ENCODE data around the gene SLC22A5.
A peak's percentile ranks its signal among the peaks of the same experiment; 100 is the strongest.

The SLC22A5 gene

DNA sequence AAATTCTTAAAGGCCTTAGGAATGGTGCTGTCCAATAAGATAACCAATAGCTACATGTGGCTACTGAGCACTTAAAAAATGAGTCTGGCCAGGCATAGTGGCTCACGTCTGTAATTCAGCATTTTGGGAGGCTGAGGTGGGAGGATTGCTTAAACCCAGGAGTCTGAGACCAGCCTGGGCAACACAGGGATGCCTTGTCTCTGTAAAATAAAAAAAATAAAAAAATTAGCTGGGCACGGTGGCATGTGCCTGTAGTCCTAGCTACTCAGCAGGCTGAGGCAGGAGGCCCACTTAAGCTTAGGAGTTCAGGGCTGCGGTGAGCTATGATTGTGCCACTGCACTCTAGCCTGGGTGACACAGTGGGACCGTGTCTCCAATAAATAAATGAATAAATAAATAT, 1.3 kb upstream of the SLC22A5 start:
- WGBS, 2 experiments (ENCODE audit: insufficient coverage in 2 of 2) = 96% methylated on average over 3 of the region's 4 CpGs
- Histone ChIP-seq H3K4me3 (ENCODE audit: extremely low read depth, insufficient read depth, low read length, poor library complexity, severe bottlenecking) (no peak overlapping the region), H3K4me1 (ENCODE audit: control insufficient read depth, insufficient read depth, low read length, poor library complexity, severe bottlenecking) (no peaks in the 10 kb centered on the region), H3K27ac (ENCODE audit: low read depth, low read length, severe bottlenecking) (no peak overlapping the region), H3K36me3 (ENCODE audit: control insufficient read depth, insufficient read depth, low read length) (no peaks in the 10 kb centered on the region), H3K9me3 (ENCODE audit: control insufficient read depth, low read length) (no peaks in the 10 kb centered on the region)

DNA sequence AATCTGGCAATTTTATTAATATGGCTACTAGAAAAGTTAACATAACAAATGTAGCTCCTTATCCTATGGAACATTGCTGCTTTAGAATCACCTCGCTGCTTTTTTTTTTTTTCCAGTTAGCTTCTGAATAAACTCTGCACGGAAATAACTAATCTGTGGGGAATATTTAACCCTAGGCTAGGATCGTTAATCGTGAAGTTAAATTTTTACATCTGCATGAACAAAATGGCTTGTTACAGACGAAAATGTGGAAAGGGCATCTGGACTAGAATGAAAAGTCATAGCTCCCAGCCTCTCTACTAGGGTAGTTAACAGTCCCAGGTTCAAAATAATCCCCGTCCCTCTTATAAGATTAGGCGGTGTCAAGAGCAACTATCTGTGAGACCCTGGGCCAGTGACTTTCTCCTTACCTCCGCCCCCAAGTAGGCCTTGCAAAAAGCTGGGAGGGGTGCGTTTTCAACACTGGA, 470 bp upstream of the SLC22A5 start:
- H3K27ac ChIP-seq (ENCODE audit: low read depth, low read length, severe bottlenecking) = no peak overlapping the region
- WGBS, 2 experiments (ENCODE audit: insufficient coverage in 2 of 2) = 22 to 29% methylated on average over 5 to 7 of the region's 9 CpGs
- H3K9me3 ChIP-seq (ENCODE audit: control insufficient read depth, low read length) = no peaks in the 10 kb centered on the region
- peak overlapping the region; percentile 51 for H3K4me3 ChIP-seq (ENCODE audit: extremely low read depth, insufficient read depth, low read length, poor library complexity, severe bottlenecking)
- no peaks in the 10 kb centered on the region for H3K36me3 ChIP-seq (ENCODE audit: control insufficient read depth, insufficient read depth, low read length)
- no peaks in the 10 kb centered on the region for H3K4me1 ChIP-seq (ENCODE audit: control insufficient read depth, insufficient read depth, low read length, poor library complexity, severe bottlenecking)

DNA sequence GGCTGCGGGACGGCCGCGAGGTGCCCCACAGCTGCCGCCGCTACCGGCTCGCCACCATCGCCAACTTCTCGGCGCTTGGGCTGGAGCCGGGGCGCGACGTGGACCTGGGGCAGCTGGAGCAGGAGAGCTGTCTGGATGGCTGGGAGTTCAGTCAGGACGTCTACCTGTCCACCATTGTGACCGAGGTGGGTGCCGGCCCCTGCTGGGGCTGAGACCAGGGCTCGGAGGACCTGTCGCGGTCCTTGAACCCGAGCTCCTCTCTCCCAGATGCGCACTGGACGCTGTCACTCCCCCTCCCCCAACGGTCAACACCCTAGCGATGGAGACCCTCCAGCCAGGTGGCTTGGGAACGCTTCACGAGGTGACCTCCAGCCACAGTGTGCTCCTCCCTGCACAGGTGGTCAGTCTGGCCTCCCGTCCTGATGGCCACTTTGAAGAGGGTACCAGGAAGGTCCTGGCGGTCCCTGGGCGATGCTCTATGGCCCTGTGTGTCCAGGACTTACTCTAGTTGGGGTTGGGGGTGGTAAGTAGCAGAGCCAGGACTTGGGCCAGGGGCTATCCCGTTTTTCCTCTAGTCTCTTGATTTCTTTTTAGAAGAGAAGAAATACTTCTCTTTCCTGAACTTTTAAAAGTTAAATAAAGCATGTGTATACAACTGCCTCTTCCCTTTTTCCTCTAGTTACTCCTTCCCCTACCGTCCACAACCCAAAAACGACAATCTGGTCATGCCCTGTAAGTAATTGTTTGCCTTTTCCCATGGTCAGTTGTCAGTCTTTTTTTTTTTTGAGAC, 866 bp downstream of the SLC22A5 start:
- WGBS, 2 experiments (ENCODE audit: insufficient coverage in 2 of 2) = 35 to 50% methylated on average over 23 to 29 of the region's 34 CpGs

DNA sequence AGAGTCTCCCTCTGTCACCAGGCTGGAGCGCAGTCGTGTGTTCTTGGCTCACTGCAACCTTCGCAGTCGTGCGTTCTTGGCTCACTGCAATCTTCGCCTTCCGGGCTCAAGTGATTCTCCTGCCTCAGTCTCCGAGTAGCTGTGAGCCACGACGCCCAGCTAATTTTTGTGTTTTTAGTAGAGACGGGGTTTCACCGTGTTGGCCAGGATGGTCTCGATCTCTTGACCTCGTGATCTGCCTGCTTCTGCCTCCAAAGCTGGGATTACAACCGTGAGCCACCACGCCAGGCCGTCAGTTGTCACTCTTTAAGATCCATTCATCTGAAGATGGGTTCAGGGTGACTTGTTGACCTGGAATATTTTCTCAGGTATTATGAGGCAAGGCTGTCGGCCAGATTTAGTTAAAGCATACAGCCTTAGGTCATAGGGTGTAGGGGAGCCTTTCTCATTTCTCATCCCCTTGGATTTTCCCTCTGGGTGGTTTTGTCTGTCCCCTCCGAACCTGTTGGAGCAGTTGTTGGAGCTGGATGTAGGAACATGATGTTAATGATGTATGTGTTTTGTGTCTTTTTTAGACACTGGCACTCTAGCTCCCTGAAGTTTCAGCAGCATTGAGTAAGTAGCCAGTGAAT, 1.6 kb downstream of the SLC22A5 start:
- WGBS, 2 experiments (ENCODE audit: insufficient coverage in 2 of 2) = 91 to 92% methylated on average over 15 to 17 of the region's 19 CpGs
- Histone ChIP-seq H3K4me3 (ENCODE audit: extremely low read depth, insufficient read depth, low read length, poor library complexity, severe bottlenecking) (no peak overlapping the region), H3K36me3 (ENCODE audit: control insufficient read depth, insufficient read depth, low read length) (no peaks in the 10 kb centered on the region), H3K27ac (ENCODE audit: low read depth, low read length, severe bottlenecking) (no peak overlapping the region), H3K9me3 (ENCODE audit: control insufficient read depth, low read length) (no peaks in the 10 kb centered on the region), H3K4me1 (ENCODE audit: control insufficient read depth, insufficient read depth, low read length, poor library complexity, severe bottlenecking) (no peaks in the 10 kb centered on the region)

More for the DNA sequence above, 866 bp downstream of the SLC22A5 start:
- no peaks in the 10 kb centered on the region for H3K9me3 ChIP-seq (ENCODE audit: control insufficient read depth, low read length)
- H3K27ac ChIP-seq (ENCODE audit: low read depth, low read length, severe bottlenecking) = no peak overlapping the region
- H3K4me1 ChIP-seq (ENCODE audit: control insufficient read depth, insufficient read depth, low read length, poor library complexity, severe bottlenecking) = no peaks in the 10 kb centered on the region
- no peaks in the 10 kb centered on the region for H3K36me3 ChIP-seq (ENCODE audit: control insufficient read depth, insufficient read depth, low read length)
- H3K4me3 ChIP-seq (ENCODE audit: extremely low read depth, insufficient read depth, low read length, poor library complexity, severe bottlenecking) = peak overlapping the region; percentile 51

DNA sequence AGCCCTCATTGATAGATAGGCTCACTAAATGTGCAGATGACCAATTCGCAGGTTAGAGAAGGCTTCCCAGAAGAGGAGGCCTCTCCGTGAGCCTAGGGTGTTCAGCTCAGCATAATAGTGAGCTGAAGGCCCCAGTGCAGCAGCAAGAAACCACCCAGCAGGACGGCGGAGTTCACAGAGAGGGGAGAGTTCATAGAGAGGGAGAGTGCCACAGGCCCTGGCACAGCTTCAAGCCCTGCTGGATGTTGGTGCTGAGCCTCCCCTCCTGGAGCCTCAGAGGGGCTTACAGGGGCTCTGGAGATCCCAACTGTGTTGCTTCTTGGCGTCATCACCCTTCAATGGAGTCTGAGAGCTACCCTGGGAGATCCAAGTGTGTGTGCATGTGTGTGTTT, 2.1 kb downstream of the SLC22A5 start:
- no peak overlapping the region for H3K27ac ChIP-seq (ENCODE audit: low read depth, low read length, severe bottlenecking)
- H3K4me3 ChIP-seq (ENCODE audit: extremely low read depth, insufficient read depth, low read length, poor library complexity, severe bottlenecking) = no peak overlapping the region
- WGBS, 2 experiments (ENCODE audit: insufficient coverage in 2 of 2) = 88 to 98% methylated on average over 4 to 5 of the region's 5 CpGs

DNA sequence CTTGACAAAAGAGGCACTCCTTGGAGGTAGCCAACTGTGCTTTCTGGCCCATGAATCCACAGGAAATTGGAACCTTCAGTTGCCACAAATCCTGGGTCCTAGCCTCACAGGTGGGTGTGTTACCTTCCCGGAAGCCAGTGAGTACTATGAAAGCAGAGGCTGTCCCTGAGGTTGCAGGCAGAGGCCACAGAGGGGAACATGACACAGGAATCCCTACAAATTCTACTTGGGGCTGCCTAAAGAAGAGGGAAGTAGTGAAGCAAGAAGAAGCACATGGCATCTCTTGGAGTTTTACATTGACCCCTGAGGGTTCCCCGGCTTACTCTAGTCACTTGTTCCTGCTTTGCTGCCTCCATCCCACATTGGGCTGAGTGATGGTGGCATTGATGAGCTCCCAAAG, 2.6 kb downstream of the SLC22A5 start:
- no peaks in the 10 kb centered on the region for H3K36me3 ChIP-seq (ENCODE audit: control insufficient read depth, insufficient read depth, low read length)
- H3K4me3 ChIP-seq (ENCODE audit: extremely low read depth, insufficient read depth, low read length, poor library complexity, severe bottlenecking) = no peak overlapping the region
- 67 to 83% methylated on average over 1 to 2 of the region's 2 CpGs for WGBS, 2 experiments (ENCODE audit: insufficient coverage in 2 of 2)

More for the DNA sequence above, 2.1 kb downstream of the SLC22A5 start:
- no peaks in the 10 kb centered on the region for H3K36me3 ChIP-seq (ENCODE audit: control insufficient read depth, insufficient read depth, low read length)
- H3K9me3 ChIP-seq (ENCODE audit: control insufficient read depth, low read length) = no peaks in the 10 kb centered on the region
- no peaks in the 10 kb centered on the region for H3K4me1 ChIP-seq (ENCODE audit: control insufficient read depth, insufficient read depth, low read length, poor library complexity, severe bottlenecking)

GRCh38 chr5:132372542-132372941, 3.0 kb downstream of the SLC22A5 start:
- Histone ChIP-seq H3K27ac (ENCODE audit: low read depth, low read length, severe bottlenecking) (no peak overlapping the region), H3K36me3 (ENCODE audit: control insufficient read depth, insufficient read depth, low read length) (no peaks in the 10 kb centered on the region), H3K4me1 (ENCODE audit: control insufficient read depth, insufficient read depth, low read length, poor library complexity, severe bottlenecking) (no peaks in the 10 kb centered on the region), H3K9me3 (ENCODE audit: control insufficient read depth, low read length) (no peaks in the 10 kb centered on the region), H3K4me3 (ENCODE audit: extremely low read depth, insufficient read depth, low read length, poor library complexity, severe bottlenecking) (no peak overlapping the region)

More for the DNA sequence above, 2.6 kb downstream of the SLC22A5 start:
- Histone ChIP-seq H3K27ac (ENCODE audit: low read depth, low read length, severe bottlenecking) (no peak overlapping the region), H3K9me3 (ENCODE audit: control insufficient read depth, low read length) (no peaks in the 10 kb centered on the region), H3K4me1 (ENCODE audit: control insufficient read depth, insufficient read depth, low read length, poor library complexity, severe bottlenecking) (no peaks in the 10 kb centered on the region)

DNA sequence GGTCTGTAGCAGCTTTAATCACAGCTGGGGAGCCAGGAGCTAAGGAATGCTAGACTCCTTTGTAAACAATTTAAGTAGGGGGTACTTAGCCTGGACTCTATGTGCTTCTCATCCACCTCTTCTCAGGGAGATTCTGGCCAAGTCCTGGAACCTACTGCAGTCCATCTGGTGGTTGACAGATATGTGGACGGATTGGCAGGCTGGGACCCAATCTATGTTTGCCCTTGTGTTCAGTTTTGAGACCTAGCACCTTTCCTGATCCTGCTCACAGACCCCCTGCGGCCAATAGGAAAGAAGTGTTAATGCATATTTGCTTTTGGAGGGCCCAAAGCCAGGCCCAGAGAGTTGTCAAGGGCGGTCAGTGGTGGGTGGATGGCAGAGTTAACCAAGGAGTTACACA, 6.4 kb downstream of the SLC22A5 start:
- H3K27ac ChIP-seq (ENCODE audit: low read depth, low read length, severe bottlenecking) = no peak overlapping the region
- no peaks in the 10 kb centered on the region for H3K9me3 ChIP-seq (ENCODE audit: control insufficient read depth, low read length)
- no peak overlapping the region for H3K4me3 ChIP-seq (ENCODE audit: extremely low read depth, insufficient read depth, low read length, poor library complexity, severe bottlenecking)
- H3K36me3 ChIP-seq (ENCODE audit: control insufficient read depth, insufficient read depth, low read length) = no peaks in the 10 kb centered on the region
- no peaks in the 10 kb centered on the region for H3K4me1 ChIP-seq (ENCODE audit: control insufficient read depth, insufficient read depth, low read length, poor library complexity, severe bottlenecking)
- 79 to 86% methylated on average over 2 to 3 of the region's 3 CpGs for WGBS, 2 experiments (ENCODE audit: insufficient coverage in 2 of 2)

DNA sequence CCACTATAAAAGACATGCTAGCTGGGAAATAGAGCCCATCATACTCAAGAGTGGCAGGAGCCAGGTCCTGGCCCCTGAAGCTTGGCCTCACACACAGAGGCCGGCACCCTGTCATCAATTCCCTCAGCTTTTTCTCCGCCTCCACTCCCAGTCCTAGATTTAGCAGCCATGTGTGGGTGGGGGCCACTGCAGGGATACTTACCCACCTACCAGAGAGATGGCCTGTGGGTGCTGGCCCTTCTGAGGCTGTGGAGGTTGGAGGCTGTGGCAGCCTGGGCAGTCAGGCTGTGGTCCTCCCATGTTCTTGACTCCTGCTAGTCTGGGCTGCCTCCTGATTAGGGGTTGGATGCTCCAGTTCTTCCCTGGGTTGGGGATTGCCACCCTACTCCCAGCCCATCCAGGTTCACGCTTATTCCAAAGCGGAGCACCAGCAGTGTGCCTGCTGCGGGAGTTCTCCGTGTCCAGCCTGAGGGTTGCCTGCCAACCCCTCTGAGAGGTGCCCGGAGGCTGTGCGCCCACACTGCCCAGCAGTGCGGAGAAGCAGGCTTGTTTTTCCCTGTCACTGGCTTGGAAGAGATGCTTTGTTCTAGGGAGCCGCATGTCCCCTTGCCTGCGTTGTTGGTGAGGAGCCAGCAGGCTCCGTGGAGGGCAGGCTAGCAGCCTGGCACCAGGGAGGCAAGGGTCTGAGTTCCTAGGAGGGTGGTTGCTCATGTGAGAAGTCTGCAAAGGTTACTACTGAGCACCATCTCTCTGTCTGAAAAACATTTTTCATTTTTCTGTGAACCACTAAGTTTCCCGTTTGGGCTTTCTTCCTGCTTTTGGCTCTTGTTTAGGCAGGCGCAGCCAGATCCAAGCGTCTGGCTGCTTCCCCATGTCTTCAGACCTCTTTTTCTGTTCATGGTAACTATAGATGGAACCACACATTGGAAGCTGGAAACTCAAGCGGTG, 7.5 kb downstream of the SLC22A5 start:
- no peaks in the 10 kb centered on the region for H3K36me3 ChIP-seq (ENCODE audit: control insufficient read depth, insufficient read depth, low read length)
- H3K4me1 ChIP-seq (ENCODE audit: control insufficient read depth, insufficient read depth, low read length, poor library complexity, severe bottlenecking) = no peaks in the 10 kb centered on the region
- no peaks in the 10 kb centered on the region for H3K9me3 ChIP-seq (ENCODE audit: control insufficient read depth, low read length)
- WGBS, 2 experiments (ENCODE audit: insufficient coverage in 2 of 2) = 88 to 94% methylated on average over 13 to 14 of the region's 16 CpGs
- no peak overlapping the region for H3K4me3 ChIP-seq (ENCODE audit: extremely low read depth, insufficient read depth, low read length, poor library complexity, severe bottlenecking)
- H3K27ac ChIP-seq (ENCODE audit: low read depth, low read length, severe bottlenecking) = no peak overlapping the region

- Histone ChIP-seq H3K36me3 (ENCODE audit: control insufficient read depth, insufficient read depth, low read length) (no peaks in the 10 kb centered on the region), H3K9me3 (ENCODE audit: control insufficient read depth, low read length) (no peaks in the 10 kb centered on the region), H3K27ac (ENCODE audit: low read depth, low read length, severe bottlenecking) (no peak overlapping the region), H3K4me3 (ENCODE audit: extremely low read depth, insufficient read depth, low read length, poor library complexity, severe bottlenecking) (no peak overlapping the region), H3K4me1 (ENCODE audit: control insufficient read depth, insufficient read depth, low read length, poor library complexity, severe bottlenecking) (no peaks in the 10 kb centered on the region)
- 80 to 84% methylated on average over 7 of the region's 7 CpGs for WGBS, 2 experiments (ENCODE audit: insufficient coverage in 2 of 2)
These were observed 8.2 kb downstream of the SLC22A5 start for GRCh38 chr5:132377738-132378137.

All from mesodermal cell (in vitro differentiated cells).